Parathyroid adenoma (tissue), 2 donors: Measurements from ENCODE around the gene GOLGA3.

Experiments used
- H2AFZ ChIP-seq: fragments of 300-600 bp; sonication (generic); one replicate; pipeline ENCODE4 v1.7.0; 2017; ENCODE audit warnings: antibody characterized with exemption, mild to moderate bottlenecking
- H3K27ac ChIP-seq: fragments of 300-600 bp; sonication (generic); one replicate; pipeline ENCODE4 v1.7.0; 2017
- H3K27me3 ChIP-seq: fragments of 300-600 bp; sonication (generic); one replicate; pipeline ENCODE4 v1.7.0; 2017; ENCODE audit warnings: low read length; ENCODE audit not compliant: control insufficient read depth, insufficient read depth
- H3K36me3 ChIP-seq: fragments of 300-600 bp; sonication (generic); one replicate; pipeline ENCODE4 v1.7.0; 2017; ENCODE audit warnings: low read length; ENCODE audit not compliant: control insufficient read depth, insufficient read depth
- H3K4me1 ChIP-seq: fragments of 300-600 bp; sonication (generic); one replicate; pipeline ENCODE4 v1.7.0; 2017; ENCODE audit warnings: control low read depth
- H3K4me2 ChIP-seq: fragments of 300-600 bp; sonication (generic); one replicate; pipeline ENCODE4 v1.7.0; 2017; ENCODE audit warnings: low read length
- H3K4me3 ChIP-seq: fragments of 300-600 bp; sonication (generic); one replicate; pipeline ENCODE4 v1.7.0; 2017; ENCODE audit warnings: low read depth, low read length
- H3K79me2 ChIP-seq: fragments of 300-600 bp; sonication (generic); one replicate; pipeline ENCODE4 v1.7.0; 2017; ENCODE audit warnings: control low read depth
- H3K9ac ChIP-seq: fragments of 300-600 bp; sonication (generic); one replicate; pipeline ENCODE4 v1.7.0; 2017; ENCODE audit warnings: mild to moderate bottlenecking
- H3K9me3 ChIP-seq: fragments of 300-600 bp; sonication (generic); one replicate; pipeline ENCODE4 v1.7.0; 2017; ENCODE audit warnings: low read length; ENCODE audit not compliant: control insufficient read depth
- CTCF ChIP-seq: fragments of 300-600 bp; sonication (generic); IDR thresholded peaks from one replicate; pipeline ENCODE4 v1.7.0; 2017; ENCODE audit warnings: antibody characterized with exemption, mild to moderate bottlenecking
- donor health status: primary hyperparathyroidism.

Gene GOLGA3

GRCh38 chr12:132773077-132773955, 55.4 kb downstream of the GOLGA3 start:
- no peaks in the 10 kb centered on the region for H3K36me3 ChIP-seq

GRCh38 chr12:132772606-132773005, 56.1 kb downstream of the GOLGA3 start:
- no peaks in the 10 kb centered on the region for H3K4me1 ChIP-seq
- H3K27ac ChIP-seq: no peak overlapping the region
- no peak overlapping the region for H3K4me3 ChIP-seq
- no peaks in the 10 kb centered on the region for H3K9me3 ChIP-seq
- no peaks in the 10 kb centered on the region for H3K79me2 ChIP-seq
- no peak overlapping the region for H3K9ac ChIP-seq
- no peak overlapping the region for H2AFZ ChIP-seq
- no peaks in the 10 kb centered on the region for H3K36me3 ChIP-seq
- TF ChIP-seq CTCF: no peak
- no peak overlapping the region for H3K4me2 ChIP-seq
- H3K27me3 ChIP-seq: no peaks in the 10 kb centered on the region

More at GRCh38 chr12:132773077-132773955, 55.4 kb downstream of the GOLGA3 start:
- no peak overlapping the region for H2AFZ ChIP-seq
- H3K4me2 ChIP-seq: no peak overlapping the region
- no peak overlapping the region for H3K4me3 ChIP-seq
- no peak for TF ChIP-seq CTCF
- no peaks in the 10 kb centered on the region for H3K27me3 ChIP-seq
- no peaks in the 10 kb centered on the region for H3K79me2 ChIP-seq
- H3K9ac ChIP-seq: no peak overlapping the region
- H3K27ac ChIP-seq: no peak overlapping the region
- H3K4me1 ChIP-seq: no peaks in the 10 kb centered on the region
- no peaks in the 10 kb centered on the region for H3K9me3 ChIP-seq

GRCh38 chr12:132771126-132771838, 57.4 kb downstream of the GOLGA3 start:
- Histone ChIP-seq H3K27me3 (no peaks in the 10 kb centered on the region), H3K9ac (no peak overlapping the region), H3K27ac (no peak overlapping the region), H3K4me2 (no peak overlapping the region), H3K4me1 (no peaks in the 10 kb centered on the region), H3K36me3 (no peaks in the 10 kb centered on the region), H3K79me2 (no peaks in the 10 kb centered on the region), H3K4me3 (no peak overlapping the region), H2AFZ (no peak overlapping the region), H3K9me3 (no peaks in the 10 kb centered on the region)
- TF ChIP-seq CTCF: no peak

GRCh38 chr12:132766380-132767085, 62.1 kb downstream of the GOLGA3 start:
- Histone ChIP-seq H3K79me2 (no peaks in the 10 kb centered on the region), H3K4me1 (no peaks in the 10 kb centered on the region), H3K27ac (no peak overlapping the region), H2AFZ (no peak overlapping the region), H3K9ac (no peak overlapping the region), H3K36me3 (no peaks in the 10 kb centered on the region), H3K4me3 (no peak overlapping the region), H3K4me2 (no peak overlapping the region), H3K27me3 (no peaks in the 10 kb centered on the region), H3K9me3 (no peaks in the 10 kb centered on the region)
- TF ChIP-seq CTCF: no peak
